GM12865 (cell line): ENCODE data around the gene PPM1L.

ENCODE experiments used
- DNase-seq: peaks from one replicate; pipeline ENCODE4 v3.0.0; 2010; ENCODE audit warnings: low read depth
- H3K4me3 ChIP-seq: 2 replicates; pipeline ENCODE4 v1.5.1; 2011; ENCODE audit warnings: mild to moderate bottlenecking, low read depth, low read length, control low read depth
- TF ChIP-seq, protein P1 (sequence below): IDR thresholded peaks from 2 replicates; pipeline ENCODE4 v1.5.1; 2011; ENCODE audit warnings: low read length, control low read depth, low read depth, inconsistent platforms; ENCODE audit not compliant: insufficient read depth; ENCODE audit errors: missing control alignments

The PPM1L gene

DNA sequence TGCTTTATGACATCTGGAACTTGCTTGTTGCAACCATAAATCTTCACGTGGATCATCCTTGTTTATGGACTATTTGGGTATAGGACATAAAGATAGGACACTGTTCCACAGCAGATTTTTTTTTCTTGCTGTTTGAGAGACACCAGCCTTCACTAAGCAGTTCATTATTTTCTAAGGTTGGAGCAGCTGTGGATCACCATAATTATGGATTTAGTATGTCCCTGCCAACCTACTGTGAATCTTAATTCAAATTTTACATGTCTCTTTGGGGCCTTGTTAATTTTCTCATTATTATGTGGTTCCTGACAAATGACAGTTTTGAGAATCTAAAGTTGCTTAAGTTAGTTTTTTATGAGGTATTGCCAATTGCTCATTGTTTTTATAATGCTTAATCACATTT lies 188.0 kb downstream of the PPM1L start:
- TF ChIP-seq, protein P1, sequence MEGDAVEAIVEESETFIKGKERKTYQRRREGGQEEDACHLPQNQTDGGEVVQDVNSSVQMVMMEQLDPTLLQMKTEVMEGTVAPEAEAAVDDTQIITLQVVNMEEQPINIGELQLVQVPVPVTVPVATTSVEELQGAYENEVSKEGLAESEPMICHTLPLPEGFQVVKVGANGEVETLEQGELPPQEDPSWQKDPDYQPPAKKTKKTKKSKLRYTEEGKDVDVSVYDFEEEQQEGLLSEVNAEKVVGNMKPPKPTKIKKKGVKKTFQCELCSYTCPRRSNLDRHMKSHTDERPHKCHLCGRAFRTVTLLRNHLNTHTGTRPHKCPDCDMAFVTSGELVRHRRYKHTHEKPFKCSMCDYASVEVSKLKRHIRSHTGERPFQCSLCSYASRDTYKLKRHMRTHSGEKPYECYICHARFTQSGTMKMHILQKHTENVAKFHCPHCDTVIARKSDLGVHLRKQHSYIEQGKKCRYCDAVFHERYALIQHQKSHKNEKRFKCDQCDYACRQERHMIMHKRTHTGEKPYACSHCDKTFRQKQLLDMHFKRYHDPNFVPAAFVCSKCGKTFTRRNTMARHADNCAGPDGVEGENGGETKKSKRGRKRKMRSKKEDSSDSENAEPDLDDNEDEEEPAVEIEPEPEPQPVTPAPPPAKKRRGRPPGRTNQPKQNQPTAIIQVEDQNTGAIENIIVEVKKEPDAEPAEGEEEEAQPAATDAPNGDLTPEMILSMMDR, result no peak
- no peak for DNase-seq
- no peak overlapping the region for H3K4me3 ChIP-seq

DNA sequence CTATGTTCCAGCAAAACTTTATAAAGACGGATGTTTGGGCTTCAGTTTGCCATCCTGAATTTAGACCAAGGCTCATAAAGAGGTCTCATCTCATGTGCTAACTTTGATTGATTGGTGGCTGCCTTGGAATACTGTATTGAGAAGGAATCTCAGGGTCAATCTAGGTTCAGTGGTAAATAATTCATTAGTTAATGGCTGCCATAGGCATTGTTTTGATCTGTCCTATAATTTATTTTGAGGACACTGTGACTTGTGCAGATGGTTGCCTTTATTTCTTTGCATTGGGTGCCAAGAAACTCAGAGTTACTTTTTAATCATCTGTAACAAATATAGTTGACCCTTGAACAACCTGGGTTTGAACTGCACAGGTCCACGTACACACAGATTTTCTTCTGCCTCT lies 189.3 kb downstream of the PPM1L start:
- DNase-seq, result no peak
- H3K4me3 ChIP-seq, result no peak overlapping the region
- TF ChIP-seq, protein P1, result no peak

DNA sequence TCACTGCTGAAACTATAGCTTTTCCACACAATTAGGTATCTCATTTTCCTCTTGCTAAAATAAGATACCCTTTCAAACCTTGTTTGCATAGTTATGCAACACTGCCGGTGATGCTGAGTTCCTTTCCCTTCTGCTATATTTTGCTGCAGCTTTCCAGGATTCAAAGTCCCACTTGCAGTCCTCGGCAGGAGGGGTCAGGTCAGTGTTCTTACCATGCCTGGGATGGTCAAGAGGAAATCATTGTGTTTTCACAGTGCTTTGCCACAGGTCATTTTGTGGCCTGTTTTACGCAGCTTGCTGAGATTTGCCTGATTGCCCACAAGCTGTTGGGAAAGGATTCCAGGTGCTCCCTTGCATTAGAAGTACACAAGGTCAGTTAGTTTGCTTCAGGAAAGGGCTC lies 192.2 kb downstream of the PPM1L start:
- H3K4me3 ChIP-seq, result no peak overlapping the region
- TF ChIP-seq, protein P1, result no peak
- no peak for DNase-seq

DNA sequence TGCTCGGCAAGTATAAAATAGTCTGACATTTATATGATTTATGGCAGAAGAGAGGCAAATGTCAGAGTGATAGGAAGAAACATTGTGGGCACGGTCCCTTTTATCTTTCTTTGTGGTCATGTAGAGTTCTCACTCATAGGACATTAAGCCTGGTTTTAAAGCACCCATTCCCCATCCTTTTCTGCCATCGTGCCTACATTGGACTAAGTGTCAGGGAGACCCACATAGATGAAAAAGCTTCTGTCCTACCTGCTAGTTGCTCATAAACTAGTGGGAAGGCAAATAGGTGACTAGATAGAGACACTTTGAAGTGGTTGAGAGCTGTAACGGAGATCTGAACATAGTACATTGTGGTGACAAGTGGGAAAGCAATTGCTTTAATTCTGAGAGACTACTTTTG lies 193.4 kb downstream of the PPM1L start:
- no peak for DNase-seq
- TF ChIP-seq, protein P1, result no peak
- no peak overlapping the region for H3K4me3 ChIP-seq

DNA sequence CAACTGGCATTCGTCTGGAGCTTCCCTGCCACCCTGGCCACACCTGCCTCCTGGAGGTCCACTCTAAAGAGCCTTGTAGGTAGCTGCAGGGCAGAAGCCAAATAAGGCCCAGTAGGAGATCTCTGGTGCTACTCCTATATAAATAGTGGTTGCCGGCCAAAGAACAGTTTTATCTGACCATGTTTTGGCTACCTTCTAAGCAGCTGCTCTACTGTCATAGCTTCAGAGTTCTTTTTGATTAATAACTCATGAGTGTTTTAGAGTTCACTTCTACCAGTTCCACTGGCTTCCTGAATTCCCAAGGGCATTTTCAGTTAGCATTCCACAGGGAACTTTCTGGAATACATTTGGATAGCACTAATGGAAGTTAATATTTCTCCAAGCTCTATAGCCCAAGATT lies 194.5 kb downstream of the PPM1L start:
- no peak overlapping the region for H3K4me3 ChIP-seq
- DNase-seq, result no peak
- TF ChIP-seq, protein P1, result no peak

DNA sequence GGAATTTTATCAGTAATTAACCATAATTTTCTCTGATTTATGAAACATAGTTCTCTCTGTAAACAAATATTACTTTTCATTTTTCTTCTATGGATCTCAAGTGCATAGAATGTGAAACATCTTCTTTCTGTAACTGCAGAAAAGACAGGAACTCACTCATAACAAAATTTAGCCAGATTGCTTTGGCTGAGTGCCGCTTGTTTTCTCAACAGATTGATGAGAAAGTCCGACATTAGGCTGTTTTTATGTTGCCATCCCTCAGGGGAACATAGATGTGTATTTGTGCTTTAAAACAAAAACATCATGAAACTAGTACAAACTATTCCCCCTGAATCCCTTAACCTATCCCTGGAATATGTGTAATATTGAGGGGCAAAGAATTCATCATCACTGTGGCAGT lies 194.9 kb downstream of the PPM1L start:
- H3K4me3 ChIP-seq, result no peak overlapping the region
- no peak for DNase-seq
- TF ChIP-seq, protein P1, result no peak

DNA sequence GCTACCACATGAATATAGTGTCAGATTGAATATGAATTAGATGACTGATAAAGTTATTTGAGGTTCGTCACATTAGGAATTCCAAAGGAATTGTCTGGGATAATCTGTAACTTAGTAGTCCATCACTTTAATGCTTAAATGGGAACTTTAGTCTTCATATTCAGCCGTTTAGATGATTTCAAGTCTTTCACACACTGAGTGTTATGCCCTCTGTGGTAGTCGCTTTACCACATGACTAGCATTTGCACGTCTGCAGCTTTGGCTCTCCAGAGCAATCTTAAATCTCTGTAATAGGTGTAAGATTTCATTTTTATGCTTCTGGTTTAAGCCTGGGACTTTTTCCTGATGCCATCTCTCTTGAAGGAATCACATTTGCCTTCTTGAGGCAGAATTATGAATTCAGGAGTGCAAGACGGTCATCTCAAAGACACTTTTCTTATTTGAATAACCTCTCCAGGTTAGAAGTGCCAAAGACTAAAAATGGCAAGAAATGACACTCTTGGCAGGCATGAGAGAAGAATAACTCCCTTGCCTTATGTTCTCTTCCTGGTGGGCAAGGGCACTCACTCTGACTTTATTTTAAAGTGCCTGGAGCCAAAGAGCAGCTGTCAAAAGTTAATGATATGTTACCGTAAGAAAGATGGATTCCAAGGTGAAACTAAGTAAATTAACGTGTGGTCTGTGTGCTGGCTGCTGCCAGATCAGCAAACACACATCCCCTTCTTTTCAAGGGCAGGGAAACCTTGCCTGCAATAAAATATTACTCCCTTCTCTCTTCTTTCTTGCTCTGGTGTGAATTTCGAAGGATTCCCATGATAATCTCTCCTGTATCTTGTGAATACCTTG lies 195.8 kb downstream of the PPM1L start:
- no peak overlapping the region for H3K4me3 ChIP-seq
- TF ChIP-seq, protein P1, result no peak
- no peak for DNase-seq
